ENCODE data around the gene ARL6IP1. TPM values are rescaled to one million over a fixed set of nuclear protein-coding genes. Genes with fewer than 3 reads are reported as not detected.
"Not testable (repeated sequence)": the region's sequence is repeated elsewhere in the genome, so short reads cannot be mapped to it uniquely, and the experiment has no call there.

Gene ARL6IP1
- total and polyA plus RNA-seq, 2 of the 4 experiments (the other 2 are of a cell fraction), result 78.1 to 190 TPM

DNA sequence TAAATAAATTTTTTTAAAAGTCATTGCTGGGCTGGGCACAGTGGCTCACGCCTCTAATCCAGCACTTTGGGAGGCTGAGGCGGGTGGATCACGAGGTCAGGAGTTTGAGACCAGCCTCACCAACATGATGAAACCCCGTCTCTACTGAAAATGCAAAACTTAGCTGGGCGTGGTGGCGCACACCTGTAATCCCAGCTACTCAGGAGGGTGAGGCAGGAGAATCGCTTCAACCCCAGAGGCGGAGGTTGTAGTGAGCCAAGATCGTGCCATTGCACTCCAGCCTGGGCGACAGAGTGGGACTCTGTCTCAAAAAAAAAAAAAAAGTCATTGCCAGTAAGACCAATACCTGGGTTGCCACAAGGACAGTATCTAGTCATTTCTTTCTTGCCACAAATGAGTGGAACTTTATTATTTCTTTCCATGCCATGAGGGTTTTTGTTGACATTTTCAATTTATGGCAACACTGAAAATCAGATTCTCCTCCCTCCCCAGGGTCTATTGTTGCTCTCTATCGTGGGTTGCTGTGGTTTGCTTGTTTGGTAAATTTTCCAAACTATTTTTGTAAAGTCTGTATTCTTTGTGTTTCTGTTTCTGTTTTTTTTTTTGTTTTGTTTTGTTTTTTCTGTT is 30.9 kb downstream of the ARL6IP1 start:
- H2BK15ac ChIP-seq (ENCODE audit: low read depth, low read length); H3K56ac ChIP-seq (ENCODE audit: extremely low read depth, insufficient read depth, low read length); H2AK5ac ChIP-seq (ENCODE audit: low read depth, low read length); H3K9me3 ChIP-seq (ENCODE audit: control insufficient read depth, insufficient read depth, low read length); H3K4me1 ChIP-seq (ENCODE audit: control insufficient read depth, insufficient read depth, low read length); H3K14ac ChIP-seq (replicated peaks; ENCODE audit: low read depth, low read length); H2BK5ac ChIP-seq (ENCODE audit: low read depth, low read length, poor library complexity, severe bottlenecking); ATAC-seq (ENCODE audit: low read depth); H3K27ac ChIP-seq (ENCODE audit: insufficient read depth, low read length); H3K9me1 ChIP-seq (ENCODE audit: insufficient read depth, low read length); H2AFZ ChIP-seq (replicated peaks; ENCODE audit: low read length, poor library complexity); H2AK9ac ChIP-seq (replicated peaks; ENCODE audit: low read depth, low read length, poor library complexity); in situ Hi-C loops (cut with MboI; ENCODE audit: low sequenced_read_pairs); H4K20me1 ChIP-seq (ENCODE audit: insufficient read depth, low read length); H3K23ac ChIP-seq (ENCODE audit: low read depth, low read length); H4K5ac ChIP-seq (ENCODE audit: low read depth, low read length); BruUV-seq (replicated peaks); H3K27me3 ChIP-seq (ENCODE audit: control insufficient read depth, insufficient read depth, low read length); H3K4me3 ChIP-seq (ENCODE audit: insufficient read depth, low read depth, low read length); H3K4me2 ChIP-seq (ENCODE audit: low read depth, low read length); H3K18ac ChIP-seq (ENCODE audit: low read depth, low read length); H3K36me3 ChIP-seq (ENCODE audit: control insufficient read depth, insufficient read depth, low read length); dilution Hi-C loops (cut with HindIII; ENCODE audit: low sequenced_read_pairs, unreplicated experiment); H4K8ac ChIP-seq (ENCODE audit: low read depth in 2 of 2, low read length in 2 of 2); intact Hi-C loops (cut with micrococcal nuclease); POLR2A ChIA-PET (ENCODE audit: unreplicated experiment); CTCF ChIA-PET; H4K91ac ChIP-seq (ENCODE audit: insufficient read depth, low read depth, low read length); H2BK20ac ChIP-seq (ENCODE audit: low read depth, low read length); H3K9ac ChIP-seq (ENCODE audit: low read depth, low read length); H2BK120ac ChIP-seq (ENCODE audit: low read depth, low read length); DNase-seq; H3K79me1 ChIP-seq (ENCODE audit: low read depth in 1 of 2, low read length in 2 of 2); H3K4ac ChIP-seq (ENCODE audit: low read depth, low read length): not testable (repeated sequence)
- 93% methylated on average over 6 of the region's 11 CpGs; no CpG with 5 or more reads in 1 of the 2 experiments for WGBS, 2 experiments (ENCODE audit: extremely low coverage in 2 of 2, insufficient read length in 1 of 2)

DNA sequence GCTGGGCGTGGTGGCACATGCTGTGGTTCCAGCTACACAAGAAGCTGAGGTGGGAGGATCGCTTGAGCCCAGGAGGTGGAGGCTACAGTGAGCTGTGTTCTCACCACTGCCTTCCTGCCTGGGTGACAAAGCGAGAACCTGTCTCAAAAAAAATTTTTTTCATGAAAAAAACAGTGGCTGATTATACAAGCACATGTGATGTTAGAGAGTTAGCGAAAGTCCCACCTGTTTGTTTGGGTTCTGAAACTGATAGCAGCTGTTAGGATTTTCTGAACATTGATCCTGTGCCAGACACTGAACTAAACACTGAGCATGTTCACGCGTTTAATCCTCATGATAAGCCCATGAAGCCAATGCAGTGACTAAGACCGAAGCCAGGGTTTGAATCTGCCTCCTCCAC is 34.1 kb downstream of the ARL6IP1 start:
- CTCF ChIA-PET; H3K9me3 ChIP-seq (ENCODE audit: control insufficient read depth, insufficient read depth, low read length); H3K27me3 ChIP-seq (ENCODE audit: control insufficient read depth, insufficient read depth, low read length); H3K9ac ChIP-seq (ENCODE audit: low read depth, low read length); H4K5ac ChIP-seq (ENCODE audit: low read depth, low read length); H2BK20ac ChIP-seq (ENCODE audit: low read depth, low read length); H4K8ac ChIP-seq (ENCODE audit: low read depth in 2 of 2, low read length in 2 of 2); H3K4ac ChIP-seq (ENCODE audit: low read depth, low read length); H3K4me3 ChIP-seq (ENCODE audit: insufficient read depth, low read depth, low read length); in situ Hi-C loops (cut with MboI; ENCODE audit: low sequenced_read_pairs); H3K23ac ChIP-seq (ENCODE audit: low read depth, low read length); H3K27ac ChIP-seq (ENCODE audit: insufficient read depth, low read length); H4K91ac ChIP-seq (ENCODE audit: insufficient read depth, low read depth, low read length); H2BK120ac ChIP-seq (ENCODE audit: low read depth, low read length); H3K36me3 ChIP-seq (ENCODE audit: control insufficient read depth, insufficient read depth, low read length); H3K9me1 ChIP-seq (ENCODE audit: insufficient read depth, low read length); H2BK5ac ChIP-seq (ENCODE audit: low read depth, low read length, poor library complexity, severe bottlenecking); dilution Hi-C loops (cut with HindIII; ENCODE audit: low sequenced_read_pairs, unreplicated experiment); POLR2A ChIA-PET (ENCODE audit: unreplicated experiment); BruUV-seq (replicated peaks); DNase-seq; H3K4me2 ChIP-seq (ENCODE audit: low read depth, low read length); H3K4me1 ChIP-seq (ENCODE audit: control insufficient read depth, insufficient read depth, low read length); H2AFZ ChIP-seq (replicated peaks; ENCODE audit: low read length, poor library complexity); H2AK9ac ChIP-seq (replicated peaks; ENCODE audit: low read depth, low read length, poor library complexity); H2BK15ac ChIP-seq (ENCODE audit: low read depth, low read length); H3K14ac ChIP-seq (replicated peaks; ENCODE audit: low read depth, low read length); H2AK5ac ChIP-seq (ENCODE audit: low read depth, low read length); H4K20me1 ChIP-seq (ENCODE audit: insufficient read depth, low read length); H3K18ac ChIP-seq (ENCODE audit: low read depth, low read length); intact Hi-C loops (cut with micrococcal nuclease); H3K56ac ChIP-seq (ENCODE audit: extremely low read depth, insufficient read depth, low read length); ATAC-seq (ENCODE audit: low read depth); H3K79me1 ChIP-seq (ENCODE audit: low read depth in 1 of 2, low read length in 2 of 2): not testable (repeated sequence)
- WGBS, 2 experiments (ENCODE audit: extremely low coverage in 2 of 2, insufficient read length in 1 of 2), result no CpG with 5 or more reads among the region's 7 CpGs
